HepG2 (cell line): ENCODE data around the gene B3GNT7.

Experiments used
- CHCHD3 ChIP-seq: sonication (generic); formaldehyde crosslinking; IDR thresholded peaks from 2 replicates; pipeline ENCODE4 v1.8.0; 2022; ENCODE audit warnings: mild to moderate bottlenecking, missing genetic modification reagents, moderate library complexity
- CTCF ChIP-seq: sonication (generic); formaldehyde crosslinking; IDR thresholded peaks from 2 replicates; pipeline ENCODE4 v1.5.0; 2020; ENCODE audit warnings: mild to moderate bottlenecking, missing genetic modification reagents, moderate library complexity
- GABPB1 ChIP-seq: IDR thresholded peaks from 2 replicates; pipeline ENCODE4 v1.6.1; 2016; ENCODE audit warnings: mild to moderate bottlenecking, missing genetic modification reagents, moderate library complexity, missing compliant biosample characterization
- KDM2A ChIP-seq: sonication (generic); formaldehyde crosslinking; IDR thresholded peaks from 2 replicates; pipeline ENCODE4 v1.4.0; 2020; ENCODE audit warnings: low read depth, missing genetic modification reagents, borderline replicate concordance
- KLF11 ChIP-seq: IDR thresholded peaks from 2 replicates; pipeline ENCODE4 v1.6.1; 2016; ENCODE audit warnings: missing compliant biosample characterization
- LBX2 ChIP-seq: sonication (generic); formaldehyde crosslinking; IDR thresholded peaks from 2 replicates; pipeline ENCODE4 v1.5.0; 2020; ENCODE audit warnings: missing genetic modification reagents, mild to moderate bottlenecking, borderline replicate concordance
- NR2F1 ChIP-seq, 2 experiments: fragments of 450-650 bp in 1 of 2; formaldehyde crosslinking in 1 of 2; IDR thresholded peaks; 2 replicates each; pipeline versions ENCODE4 v1.5.0 to v1.6.1; 2016 to 2020; ENCODE audit warnings: mild to moderate bottlenecking in 1 of 2, missing compliant biosample characterization in 1 of 2, missing genetic modification reagents in 1 of 2, moderate library complexity in 1 of 2
- POLR2A ChIP-seq, 2 experiments: IDR thresholded peaks; 2 replicates each; pipeline ENCODE4 v1.6.1; 2011; ENCODE audit warnings: low read depth in 2 of 2, low read length in 2 of 2, mild to moderate bottlenecking in 1 of 2, moderate library complexity in 1 of 2; ENCODE audit not compliant: insufficient read depth in 1 of 2
- RBAK ChIP-seq: sonication (generic); formaldehyde crosslinking; IDR thresholded peaks from 2 replicates; pipeline ENCODE4 v1.5.1; 2020; ENCODE audit warnings: mild to moderate bottlenecking, missing genetic modification reagents
- ZNF274 ChIP-seq: sonication (generic); formaldehyde crosslinking; IDR thresholded peaks from 2 replicates; pipeline ENCODE4 v1.5.1; 2020; ENCODE audit warnings: mild to moderate bottlenecking, missing genetic modification reagents
- ZNF549 ChIP-seq: sonication (generic); formaldehyde crosslinking; IDR thresholded peaks from 2 replicates; pipeline ENCODE4 v1.5.0; 2020; ENCODE audit warnings: missing genetic modification reagents
- ZNF589 ChIP-seq: sonication (generic); formaldehyde crosslinking; conservative IDR thresholded peaks from 2 replicates; pipeline ENCODE4 v1.8.0; 2022; ENCODE audit warnings: mild to moderate bottlenecking, moderate library complexity, missing genetic modification reagents
- ZNF709 ChIP-seq: sonication (generic); formaldehyde crosslinking; IDR thresholded peaks from 2 replicates; pipeline ENCODE4 v1.5.0; 2020; ENCODE audit warnings: mild to moderate bottlenecking, missing genetic modification reagents

- no peak for TF ChIP-seq CTCF (CRISPR knock-in tag)
- TF ChIP-seq GABPB1 (CRISPR knock-in tag): no peak
- TF ChIP-seq ZNF274 (CRISPR knock-in tag): no peak
- TF ChIP-seq LBX2 (CRISPR knock-in tag): no peak
- no peak for TF ChIP-seq RBAK (CRISPR knock-in tag)
- no peak for TF ChIP-seq ZNF589 (CRISPR knock-in tag)
- no peak for TF ChIP-seq CHCHD3 (CRISPR knock-in tag)
- TF ChIP-seq ZNF549 (CRISPR knock-in tag): no peak
- TF ChIP-seq POLR2A (IDR thresholded peaks at IDR 0.05; ENCODE audit: insufficient read depth in 1 of 2, low read depth in 2 of 2, low read length in 2 of 2): no peak
- TF ChIP-seq KDM2A: no peak
- no peak for TF ChIP-seq NR2F1 (CRISPR knock-in tag; IDR thresholded peaks at IDR 0.05)
- TF ChIP-seq ZNF709 (CRISPR knock-in tag): no peak
- no peak for TF ChIP-seq KLF11 (CRISPR knock-in tag)
These were observed 18.7 kb upstream of the B3GNT7 start for GRCh38 chr2:231376857-231377256.
